ENCODE measurements around the gene L3MBTL1.

Gene L3MBTL1

DNA sequence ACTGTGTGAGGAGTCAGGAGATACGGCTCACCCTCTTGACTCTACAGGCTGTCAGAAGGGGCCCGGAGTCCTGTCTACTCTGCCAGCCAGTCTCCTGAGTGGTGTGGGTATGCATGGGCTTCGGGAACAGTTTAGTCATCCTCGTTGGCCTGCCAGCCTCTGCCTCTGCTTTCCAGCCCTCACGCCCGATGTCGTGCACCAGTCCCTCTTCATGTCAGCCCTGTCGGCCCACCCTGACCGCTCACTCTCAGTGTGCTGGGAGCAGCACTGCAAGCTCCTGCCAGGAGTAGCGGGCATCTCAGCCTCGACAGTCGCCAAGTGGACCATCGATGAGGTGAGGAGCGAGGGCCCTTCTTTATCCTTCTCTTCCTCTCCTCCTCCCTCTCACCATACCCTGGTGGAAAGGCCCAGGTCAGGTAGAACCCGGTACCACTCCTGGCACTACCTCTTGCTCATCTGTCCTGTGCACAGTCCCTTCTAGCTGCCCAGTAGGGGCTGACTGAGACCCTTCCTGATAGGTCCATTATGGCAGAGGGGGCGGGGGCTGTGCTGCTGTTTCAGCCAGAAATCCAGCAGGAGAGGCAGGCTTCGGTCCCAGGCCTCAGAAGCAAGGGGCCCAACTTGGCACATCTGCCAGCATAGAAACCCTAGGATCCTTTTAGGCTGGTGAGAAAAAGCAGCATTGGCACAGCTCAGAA lies 32.6 kb downstream of the L3MBTL1 start:
- TF ChIP-seq CTCF (IDR thresholded peaks at IDR 0.05): no peak
- no peaks in the 10 kb centered on the region for H3K27me3 ChIP-seq
- peak in 1 of 2 donors; percentile 60 for DNase-seq
- H3K4me3 ChIP-seq: no peak overlapping the region
- H3K36me3 ChIP-seq: peaks cover 0 to 67% (median 16%) of the 10 kb centered on the region in 3 donors
- intact Hi-C loops (cut with DNase I; ENCODE audit: low total_unique reads): loop anchor here (10.0 kb wide), 1 partner anchor 45 kb away; no protein-coding TSS in a partner anchor
- no peak overlapping the region for H3K27ac ChIP-seq
- no peaks in the 10 kb centered on the region for H3K9me3 ChIP-seq
- no peaks in the 10 kb centered on the region for H3K4me1 ChIP-seq

GRCh38 chr20:43540673-43541060 lies 33.2 kb downstream of the L3MBTL1 start:
- DNase-seq: peak in 1 of 2 donors; percentile 42
- Histone ChIP-seq H3K4me3 (no peak overlapping the region), H3K9me3 (no peaks in the 10 kb centered on the region), H3K27ac (no peak overlapping the region), H3K4me1 (no peaks in the 10 kb centered on the region), H3K36me3 (peaks cover 0 to 65% (median 15%) of the 10 kb centered on the region in 3 donors), H3K27me3 (no peaks in the 10 kb centered on the region)
- intact Hi-C loops (cut with DNase I; ENCODE audit: low total_unique reads): no loop called here
- no peak for TF ChIP-seq CTCF (IDR thresholded peaks at IDR 0.05)

GRCh38 chr20:43541214-43541613 lies 33.7 kb downstream of the L3MBTL1 start:
- no peak for TF ChIP-seq CTCF (IDR thresholded peaks at IDR 0.05)
- no peak overlapping the region for H3K27ac ChIP-seq
- H3K4me1 ChIP-seq: no peaks in the 10 kb centered on the region
- peaks cover 0 to 65% (median 10%) of the 10 kb centered on the region in 3 donors for H3K36me3 ChIP-seq
- intact Hi-C loops (cut with DNase I; ENCODE audit: low total_unique reads): no loop called here
- no peaks in the 10 kb centered on the region for H3K9me3 ChIP-seq
- no peak for DNase-seq
- H3K27me3 ChIP-seq: no peaks in the 10 kb centered on the region
- H3K4me3 ChIP-seq: no peak overlapping the region

- peaks cover 1 to 58% (median 9%) of the 10 kb centered on the region in 3 donors for H3K36me3 ChIP-seq
- peak in 1 of 2 donors; percentile 21 for DNase-seq
- TF ChIP-seq CTCF (IDR thresholded peaks at IDR 0.05): no peak
- no peaks in the 10 kb centered on the region for H3K9me3 ChIP-seq
- no peak overlapping the region for H3K4me3 ChIP-seq
- no peaks in the 10 kb centered on the region for H3K27me3 ChIP-seq
- intact Hi-C loops (cut with DNase I; ENCODE audit: low total_unique reads): no loop called here
- H3K4me1 ChIP-seq: no peaks in the 10 kb centered on the region
- H3K27ac ChIP-seq: no peak overlapping the region
These were observed 34.7 kb downstream of the L3MBTL1 start for GRCh38 chr20:43542161-43542560.

DNA sequence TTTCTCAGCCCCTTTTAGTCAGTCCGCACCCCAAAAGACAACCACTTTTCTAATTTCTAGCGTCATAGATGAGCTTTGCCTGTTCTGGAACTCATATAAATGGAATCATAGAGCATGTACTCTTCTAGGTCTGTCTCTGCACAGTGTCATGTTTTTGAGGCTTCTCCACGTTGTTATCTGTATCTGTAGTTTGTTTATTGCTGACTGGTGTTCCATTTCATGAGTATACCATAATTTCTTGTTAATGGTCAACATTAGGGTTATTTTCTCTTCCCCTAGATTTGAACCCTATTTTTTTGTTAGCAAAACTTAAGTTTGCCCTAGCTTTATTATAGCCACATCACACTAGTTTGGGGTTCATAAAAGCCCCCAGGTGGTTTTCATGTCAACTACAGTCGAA lies 35.2 kb downstream of the L3MBTL1 start:
- H3K4me3 ChIP-seq: no peak overlapping the region
- intact Hi-C loops (cut with DNase I; ENCODE audit: low total_unique reads): no loop called here
- no peak overlapping the region for H3K27ac ChIP-seq
- DNase-seq: no peak
- TF ChIP-seq CTCF (IDR thresholded peaks at IDR 0.05): no peak
- peaks cover 6 to 56% (median 9%) of the 10 kb centered on the region in 3 donors for H3K36me3 ChIP-seq
- H3K27me3 ChIP-seq: no peaks in the 10 kb centered on the region
- H3K4me1 ChIP-seq: no peaks in the 10 kb centered on the region
- H3K9me3 ChIP-seq: no peaks in the 10 kb centered on the region

Measured in tibial artery (tissue), 4 donors.